K562 (cell line): ENCODE data around the gene PRKAR1B. TPM values are rescaled to one million over a fixed set of nuclear protein-coding genes. Genes with fewer than 3 reads are reported as not detected.

Source experiments
- ATAC-seq: fragments of 200-7000 bp; cut with Tn5 transposase; 3 replicates; pipeline ENCODE4 v1.9.1; 2020; ENCODE audit warnings: moderate library complexity
- BruUV-seq: library from RNA; stranded (reverse); fragments of 400-500 nt; replicated peaks from 2 replicates; lab custom pipeline; 2021; lab: Mats Ljungman, UMichigan
- CTCF ChIA-PET: fragments of 300-600 bp; formaldehyde crosslinking; extraction: SDS; loops from one replicate; lab custom pipeline; 2021; ENCODE audit warnings: low intra/inter-chr PET ratio; lab: Yijun Ruan, JAX
- POLR2A ChIA-PET: fragments of 300-600, 350-650 bp; sonication (Branson Sonifier 250); formaldehyde crosslinking; extraction: SDS; loops from one replicate; lab custom pipeline; 2021; ENCODE audit warnings: antibody characterized with exemption, inconsistent platforms; lab: Yijun Ruan, JAX
- DNase-seq, 4 experiments: peaks; one replicate each; pipeline versions ENCODE4 v3.0.0 to v3.0.0-alpha.2; 2011 to 2018; ENCODE audit warnings: low spot score in 3 of 4, mixed read lengths in 3 of 4; ENCODE audit errors: extremely low read depth in 1 of 4
- FAIRE-seq: peaks from 2 replicates; lab custom pipeline; 2011; peaks lifted over from hg19 to GRCh38; lab: Jason Lieb, UNC
- H2AFZ ChIP-seq: 2 replicates; pipeline ENCODE4 v1.6.0; 2011; ENCODE audit warnings: low read depth, low read length, control low read depth, inconsistent platforms
- H3K27ac ChIP-seq: fragments of 200-600 bp; 3 replicates; pipeline ENCODE4 v1.8.0; 2011; ENCODE audit warnings: low read depth, mild to moderate bottlenecking, control low read depth, inconsistent platforms, low read length, moderate library complexity, mixed read lengths; ENCODE audit errors: extremely low read depth
- H3K27me3 ChIP-seq, 2 experiments: fragments of 300-600 bp in 1 of 2; 2 replicates in 1 of 2; 3 replicates in 1 of 2; pipeline versions ENCODE4 v1.6.0 to v1.8.0; 2011; ENCODE audit warnings: inconsistent platforms in 2 of 2, low read length in 2 of 2, mild to moderate bottlenecking in 1 of 2, mixed read lengths in 1 of 2, moderate library complexity in 1 of 2; ENCODE audit not compliant: control insufficient read depth in 2 of 2, insufficient read depth in 2 of 2
- H3K36me3 ChIP-seq: fragments of 300-600 bp; 3 replicates; pipeline ENCODE4 v1.8.0; 2011; ENCODE audit warnings: mild to moderate bottlenecking, low read length, inconsistent platforms; ENCODE audit not compliant: control insufficient read depth, insufficient read depth
- H3K4me1 ChIP-seq, 2 experiments: fragments of 200-600 bp in 1 of 2; replicated peaks in 1 of 2; 2 replicates in 1 of 2; 3 replicates in 1 of 2; pipeline versions ENCODE4 v1.5.1 to v1.8.0; 2011; ENCODE audit warnings: inconsistent platforms in 2 of 2, low read length in 2 of 2, mild to moderate bottlenecking in 1 of 2, mixed read lengths in 1 of 2, moderate library complexity in 1 of 2; ENCODE audit not compliant: control insufficient read depth in 2 of 2, insufficient read depth in 2 of 2
- H3K4me2 ChIP-seq: 2 replicates; pipeline ENCODE4 v1.6.1; 2011; ENCODE audit warnings: low read length, control low read depth, inconsistent platforms, mixed read lengths; ENCODE audit not compliant: insufficient read depth
- H3K4me3 ChIP-seq: fragments of 200-600 bp; sonication (generic), shearing (Covaris generic); 2 replicates; pipeline ENCODE4 v1.5.1; 2016; ENCODE audit warnings: control low read depth, inconsistent platforms
- H3K79me2 ChIP-seq: fragments of 200-600 bp; 3 replicates; pipeline ENCODE4 v1.8.0; 2011; ENCODE audit warnings: low read length, inconsistent platforms; ENCODE audit not compliant: control insufficient read depth, insufficient read depth
- H3K9ac ChIP-seq, 2 experiments: 2 replicates each; pipeline versions ENCODE4 v1.6.0 to v1.6.1; 2011; ENCODE audit warnings: low read depth in 2 of 2, low read length in 2 of 2, control low read depth in 1 of 2, inconsistent platforms in 1 of 2, mild to moderate bottlenecking in 1 of 2, mixed read lengths in 1 of 2; ENCODE audit not compliant: insufficient read depth in 1 of 2
- H3K9me1 ChIP-seq: one replicate; pipeline ENCODE4 v1.6.0; 2011; ENCODE audit warnings: inconsistent platforms, mild to moderate bottlenecking, low read length, moderate library complexity; ENCODE audit not compliant: control insufficient read depth, insufficient read depth
- H3K9me3 ChIP-seq: replicated peaks from 2 replicates; pipeline ENCODE4 v1.5.1; 2011; ENCODE audit warnings: low read depth, low read length, inconsistent platforms; ENCODE audit not compliant: control insufficient read depth, insufficient read depth
- H4K20me1 ChIP-seq: replicated peaks from 2 replicates; pipeline ENCODE4 v1.6.1; 2011; ENCODE audit warnings: low read length, inconsistent platforms, mixed read lengths; ENCODE audit not compliant: control insufficient read depth, insufficient read depth
- ZFX ChIP-seq: sonication (generic); formaldehyde crosslinking; IDR thresholded peaks from 2 replicates; pipeline ENCODE4 v1.8.0; 2022; ENCODE audit warnings: mild to moderate bottlenecking, missing genetic modification reagents, moderate library complexity
- ZNF263 ChIP-seq: sonication (generic); formaldehyde crosslinking; IDR thresholded peaks from 2 replicates; pipeline ENCODE4 v1.8.0; 2022; ENCODE audit warnings: mild to moderate bottlenecking, missing genetic modification reagents, borderline replicate concordance
- ZNF655 ChIP-seq: fragments of 250-450 bp; sonication (Bioruptor Pico); IDR thresholded peaks from 2 replicates; pipeline ENCODE4 v1.5.0; 2021
- ZNF79 ChIP-seq: fragments of 250-450 bp; sonication (Bioruptor Pico); IDR thresholded peaks from 2 replicates; pipeline ENCODE4 v1.4.0; 2020; ENCODE audit warnings: low read depth, mild to moderate bottlenecking, moderate library complexity
- WGBS: fragments of 100-300 bp; shearing (Covaris generic); methylation state at CpG from one replicate; pipeline ENCODE4 v1.1.6; 2016; ENCODE audit warnings: low coverage, mixed read lengths; ENCODE audit not compliant: insufficient coverage; ENCODE audit errors: missing lambda C conversion rate; 5-methylcytosine and 5-hydroxymethylcytosine counted together
- in situ Hi-C: fragments of 300-500 bp; cut with MboI; formaldehyde crosslinking; loops from 4 replicates; pipeline ENCODE4 v1.15.0; 2018; ENCODE audit warnings: inconsistent platforms, mixed read lengths
- intact Hi-C: fragments of 100-400 bp; cut with micrococcal nuclease; formaldehyde crosslinking; loops from 2 replicates; pipeline ENCODE4 v1.14.2; 2022
- polyA plus RNA-seq, 8 experiments: library from polyadenylated mRNA; depleted of rRNA in 4 of 8; stranded (reverse) in 5 of 8; unstranded in 3 of 8; fragments of >200 nt; fragmentation: Nextera tagmentation in 2 of 8; fragmentation: Illumina TruSeq in 1 of 8; extraction: Ambion mirVana in 2 of 8; extraction: Trizol in 1 of 8; gene quantifications; 2 replicates each; pipeline versions ENCODE4 v1.2.1 to v1.2.3, GENCODE V29; 2011 to 2014; ENCODE audit warnings: inconsistent platforms in 1 of 8, missing spikeins in 1 of 8
- total RNA-seq, 7 experiments: library from RNA; depleted of rRNA in 6 of 7; stranded (reverse); fragments of >200 nt in 6 of 7; fragmentation: Illumina TruSeq in 2 of 7; extraction: Trizol in 2 of 7; gene quantifications; 2 replicates each; pipeline versions ENCODE4 v1.2.1 to v1.2.3, GENCODE V29; 2011 to 2021; ENCODE audit warnings: low replicate concordance in 1 of 7

PRKAR1B gene
- total and polyA plus RNA-seq, 9 of the 15 experiments (the other 6 are each of a cell fraction or from before 2014, with no cell fraction given) = 0.99 to 30.5 (median 12.7) TPM

GRCh38 chr7:681551-682307 is 45.4 kb downstream of the PRKAR1B start:
- H3K79me2 ChIP-seq = no peaks in the 10 kb centered on the region
- no peak for FAIRE-seq
- intact Hi-C loops (no loop called here), in situ Hi-C loops (no loop called here)
- no peaks in the 10 kb centered on the region for H4K20me1 ChIP-seq
- no TSS peak for BruUV-seq
- H2AFZ ChIP-seq = no peak overlapping the region
- no peaks in the 10 kb centered on the region for H3K4me1 ChIP-seq
- no peak for DNase-seq
- no peak overlapping the region for H3K4me2 ChIP-seq
- no peaks in the 10 kb centered on the region for H3K27me3 ChIP-seq
- ChIA-PET POLR2A (no interaction called here), CTCF (no interaction called here)
- WGBS = 85% methylated on average over 13 of the region's 13 CpGs
- H3K36me3 ChIP-seq = peaks cover 30% of the 10 kb centered on the region; the same call in 2 of the 3 replicates
- H3K9ac ChIP-seq = no peak overlapping the region
- no peak overlapping the region for H3K4me3 ChIP-seq
- no peaks in the 10 kb centered on the region for H3K9me1 ChIP-seq
- H3K27ac ChIP-seq = no peak overlapping the region
- no peak for ATAC-seq
- H3K9me3 ChIP-seq = peaks cover 21% of the 10 kb centered on the region
- TF ChIP-seq ZNF655 (CRISPR knock-in tag) (no peak), ZFX (CRISPR knock-in tag) (no peak), ZNF263 (CRISPR knock-in tag) (peak; percentile 86), ZNF79 (no peak)
